AG04450 (cell line): ENCODE measurements around the gene BMPER. TPM values are rescaled to one million over a fixed set of nuclear protein-coding genes. Genes with fewer than 3 reads are reported as not detected.

Experiments used
- CTCF ChIA-PET: fragments of 300-600, 350-600 bp; formaldehyde crosslinking; extraction: SDS; loops from one replicate; lab custom pipeline; 2022; ENCODE audit warnings: antibody characterized with exemption, inconsistent platforms; lab: Charles Lee
- POLR2A ChIA-PET: fragments of 350-600 bp; formaldehyde crosslinking; extraction: SDS; loops from one replicate; lab custom pipeline; 2021; ENCODE audit warnings: antibody characterized with exemption, inconsistent platforms; lab: Yijun Ruan, JAX
- DNase-seq: peaks from one replicate; pipeline ENCODE4 v3.0.0-alpha.2; 2011; ENCODE audit warnings: low read depth, low spot score
- H3K27ac ChIP-seq: one replicate; pipeline ENCODE4 v1.5.1; 2012; ENCODE audit warnings: low read depth, low read length, control low read depth
- H3K27me3 ChIP-seq: one replicate; pipeline ENCODE4 v1.6.0; 2012; ENCODE audit warnings: low read length; ENCODE audit not compliant: control insufficient read depth, insufficient read depth
- H3K4me3 ChIP-seq: 2 replicates; pipeline ENCODE4 v1.5.1; 2011; ENCODE audit warnings: mild to moderate bottlenecking, low read depth, low read length, control low read depth
- H3K9me3 ChIP-seq: 2 replicates; pipeline ENCODE4 v1.5.1; 2012; ENCODE audit warnings: low read length; ENCODE audit not compliant: control insufficient read depth, insufficient read depth
- polyA plus RNA-seq: library from polyadenylated mRNA; depleted of rRNA; stranded (reverse); fragments of >200 nt; gene quantifications from 2 replicates; pipeline ENCODE4 v1.2.3, GENCODE V29; 2011
- TF ChIP-seq, protein P1 (sequence below): IDR thresholded peaks from 2 replicates; pipeline ENCODE4 v1.5.1; 2011; ENCODE audit warnings: low read depth, low read length, control low read depth, inconsistent platforms

Gene BMPER
- polyA plus RNA-seq, 1 experiment, result 1.1 TPM

- TF ChIP-seq, protein P1, sequence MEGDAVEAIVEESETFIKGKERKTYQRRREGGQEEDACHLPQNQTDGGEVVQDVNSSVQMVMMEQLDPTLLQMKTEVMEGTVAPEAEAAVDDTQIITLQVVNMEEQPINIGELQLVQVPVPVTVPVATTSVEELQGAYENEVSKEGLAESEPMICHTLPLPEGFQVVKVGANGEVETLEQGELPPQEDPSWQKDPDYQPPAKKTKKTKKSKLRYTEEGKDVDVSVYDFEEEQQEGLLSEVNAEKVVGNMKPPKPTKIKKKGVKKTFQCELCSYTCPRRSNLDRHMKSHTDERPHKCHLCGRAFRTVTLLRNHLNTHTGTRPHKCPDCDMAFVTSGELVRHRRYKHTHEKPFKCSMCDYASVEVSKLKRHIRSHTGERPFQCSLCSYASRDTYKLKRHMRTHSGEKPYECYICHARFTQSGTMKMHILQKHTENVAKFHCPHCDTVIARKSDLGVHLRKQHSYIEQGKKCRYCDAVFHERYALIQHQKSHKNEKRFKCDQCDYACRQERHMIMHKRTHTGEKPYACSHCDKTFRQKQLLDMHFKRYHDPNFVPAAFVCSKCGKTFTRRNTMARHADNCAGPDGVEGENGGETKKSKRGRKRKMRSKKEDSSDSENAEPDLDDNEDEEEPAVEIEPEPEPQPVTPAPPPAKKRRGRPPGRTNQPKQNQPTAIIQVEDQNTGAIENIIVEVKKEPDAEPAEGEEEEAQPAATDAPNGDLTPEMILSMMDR, result no peak
- no peak for DNase-seq
- ChIA-PET POLR2A (no interaction called here), CTCF (interaction anchor here (0.6 to 3.3 kb wide), 6 partner anchors 9 to 971 kb away, joined by 3 to 25 read pairs (median 9); no protein-coding TSS in a partner anchor)
- Histone ChIP-seq H3K27ac (no peak overlapping the region), H3K27me3 (no peaks in the 10 kb centered on the region), H3K9me3 (no peaks in the 10 kb centered on the region), H3K4me3 (no peak overlapping the region)
Measured at GRCh38 chr7:34156336-34156735, 251.0 kb downstream of the BMPER start.

GRCh38 chr7:34157137-34157536 lies 251.8 kb downstream of the BMPER start:
- Histone ChIP-seq H3K4me3 (no peak overlapping the region), H3K9me3 (no peaks in the 10 kb centered on the region), H3K27ac (no peak overlapping the region), H3K27me3 (no peaks in the 10 kb centered on the region)
- TF ChIP-seq, protein P1, result no peak
- ChIA-PET POLR2A (no interaction called here), CTCF (interaction anchor here (0.6 to 3.3 kb wide), 5 partner anchors 9 to 972 kb away, joined by 3 to 25 read pairs (median 8); no protein-coding TSS in a partner anchor)
- DNase-seq, result no peak

- H3K9me3 ChIP-seq, result no peaks in the 10 kb centered on the region
- ChIA-PET CTCF (interaction anchor here (0.9 to 3.2 kb wide), 10 partner anchors 23 to 916 kb away, joined by 3 to 11 read pairs (median 4); no protein-coding TSS in a partner anchor), POLR2A (no interaction called here)
- H3K27ac ChIP-seq, result no peak overlapping the region
- TF ChIP-seq, protein P1, result peak; percentile 20; the same call in 1 of the 2 replicates
- H3K4me3 ChIP-seq, result no peak overlapping the region
- no peak for DNase-seq
- H3K27me3 ChIP-seq, result no peaks in the 10 kb centered on the region
Measured at GRCh38 chr7:34158368-34159153, 253.2 kb downstream of the BMPER start.

GRCh38 chr7:34160261-34160752 lies 255.0 kb downstream of the BMPER start:
- Histone ChIP-seq H3K9me3 (no peaks in the 10 kb centered on the region), H3K4me3 (no peak overlapping the region), H3K27ac (no peak overlapping the region), H3K27me3 (no peaks in the 10 kb centered on the region)
- TF ChIP-seq, protein P1, result no peak
- POLR2A ChIA-PET, result interaction anchor here (0.6 kb wide), 1 partner anchor 90 kb away, joined by 3 read pairs; no protein-coding TSS in a partner anchor
- CTCF ChIA-PET, result interaction anchor here (0.6 to 2.6 kb wide), 3 partner anchors 25 to 430 kb away, joined by 3 to 11 read pairs (median 8); no protein-coding TSS in a partner anchor
- peak; percentile 24 for DNase-seq
